Aorta (tissue), 5 donors: ENCODE results near the gene JMJD8. TPM values are rescaled to one million over a fixed set of nuclear protein-coding genes. Genes with fewer than 3 reads are reported as not detected.

ENCODE experiments used
- ATAC-seq: fragments of 200-7000 bp; cut with Tn5 transposase; one replicate; pipeline ENCODE4 v1.9.1; 2022; ENCODE audit warnings: moderate library complexity; ENCODE audit not compliant: low FRiP score
- DNase-seq, 2 donors: peaks; one replicate each; pipeline ENCODE4 v3.0.0-alpha.2; 2020
- H3K27ac ChIP-seq, 2 donors: one replicate each; pipeline ENCODE4 v1.5.1; 2013; ENCODE audit warnings: low read length in 2 of 2, mild to moderate bottlenecking in 2 of 2, moderate library complexity in 2 of 2, control low read depth in 1 of 2, inconsistent platforms in 1 of 2, low read depth in 1 of 2
- H3K27me3 ChIP-seq, 2 donors: one replicate each; pipeline ENCODE4 v1.6.1; 2013; ENCODE audit warnings: control low read depth in 1 of 2, low read length in 1 of 2, mild to moderate bottlenecking in 1 of 2, moderate library complexity in 1 of 2; ENCODE audit not compliant: insufficient read depth in 2 of 2, control insufficient read depth in 1 of 2
- H3K36me3 ChIP-seq, 2 donors: one replicate each; pipeline ENCODE4 v1.6.1; 2013; ENCODE audit warnings: control low read depth in 1 of 2, low read length in 1 of 2, mild to moderate bottlenecking in 1 of 2; ENCODE audit not compliant: insufficient read depth in 2 of 2, control insufficient read depth in 1 of 2
- H3K4me1 ChIP-seq, 2 donors: one replicate each; pipeline ENCODE4 v1.6.1; 2013; ENCODE audit warnings: low read length in 2 of 2, control low read depth in 1 of 2, mild to moderate bottlenecking in 1 of 2, moderate library complexity in 1 of 2; ENCODE audit not compliant: insufficient read depth in 2 of 2, control insufficient read depth in 1 of 2
- H3K4me3 ChIP-seq, 2 donors: one replicate each; pipeline ENCODE4 v1.5.1; 2013; ENCODE audit warnings: low read length in 2 of 2, control low read depth in 1 of 2, mild to moderate bottlenecking in 1 of 2
- H3K9me3 ChIP-seq: one replicate; pipeline ENCODE4 v1.6.1; 2013; ENCODE audit warnings: mild to moderate bottlenecking, low read length; ENCODE audit not compliant: control insufficient read depth
- WGBS, 2 donors: extraction: QIAGEN DNeasy Blood & Tissue Kit; methylation state at CpG; one replicate each; pipeline ENCODE4 v1.1.7; 2013; 5-methylcytosine and 5-hydroxymethylcytosine counted together
- intact Hi-C, 2 donors: fragments of 100-400 bp; cut with DNase I; formaldehyde crosslinking; loops; one replicate each; pipeline versions ENCODE4 v1.14.2 to v1.15.0; 2022
- polyA plus RNA-seq, 2 donors: library from polyadenylated mRNA; stranded (reverse); fragments of 200-250 nt; gene quantifications; one replicate each; pipeline ENCODE4 v1.2.3, GENCODE V29; 2013
- total RNA-seq, 2 donors: library from RNA; stranded (reverse); fragmentation: NEBNext Ultra II Directional; extraction: Animal tissue kit (Norgen Biotek cat#: 25700); gene quantifications; one replicate each; pipeline ENCODE4 v1.2.1, GENCODE V29; 2021
- donor health status: healthy with polysubstance abuse.
- donor health status: Bipolar disorder and iron deficiency.
- donor health status: DM: no; HTN: no; CAD: no.
- donor health status: DM: no; HTN: no; CAD: no.
- donor health status: DM: yes; HTN: yes; CAD: no.

JMJD8 gene
- total and polyA plus RNA-seq, 4 donors: 46.1 to 110 (median 53.4) TPM

GRCh38 chr16:707062-707538 is 23.0 kb upstream of the JMJD8 start:
- Histone ChIP-seq H3K27ac (no peak overlapping the region), H3K9me3 (no peaks in the 10 kb centered on the region), H3K36me3 (no peaks in the 10 kb centered on the region), H3K4me3 (no peak overlapping the region), H3K27me3 (no peaks in the 10 kb centered on the region), H3K4me1 (no peaks in the 10 kb centered on the region)
- intact Hi-C loops: no loop called here
- DNase-seq (no peak), ATAC-seq (no peak)
- 35 to 36% methylated on average over 13 to 14 of the region's 14 CpGs for WGBS, 2 donors

- H3K4me1 ChIP-seq: no peaks in the 10 kb centered on the region
- intact Hi-C loops: no loop called here
- H3K27me3 ChIP-seq: no peaks in the 10 kb centered on the region
- H3K27ac ChIP-seq: no peak overlapping the region
- no peaks in the 10 kb centered on the region for H3K9me3 ChIP-seq
- 3% methylated on average over 36 to 49 of the region's 49 CpGs for WGBS, 2 donors
- ATAC-seq (no peak), DNase-seq (no peak)
- no peaks in the 10 kb centered on the region for H3K36me3 ChIP-seq
- no peak overlapping the region for H3K4me3 ChIP-seq
Measured at GRCh38 chr16:706189-707061, 22.3 kb upstream of the JMJD8 start.

GRCh38 chr16:705431-706188 is 21.5 kb upstream of the JMJD8 start, which contains the start of gene FBXL16:
FBXL16 (minus strand) TSS chr16:705801; CDS start chr16:697405, 8,396 bp downstream.
- H3K4me3 ChIP-seq: no peak within 1 kb of the TSS
- no peaks in the 10 kb centered on the region for H3K4me1 ChIP-seq
- intact Hi-C loops: no loop called here
- no peaks in the 10 kb centered on the region for H3K9me3 ChIP-seq
- DNase-seq (no peak), ATAC-seq (no peak)
- no peaks in the 10 kb centered on the region for H3K27me3 ChIP-seq
- no peaks in the 10 kb centered on the region for H3K36me3 ChIP-seq
- H3K27ac ChIP-seq: no peak within 1 kb of the TSS
- WGBS, 2 donors: 0 to 1% methylated on average over 49 to 115 of the region's 115 CpGs

- no peaks in the 10 kb centered on the region for H3K27me3 ChIP-seq
- no peak overlapping the region for H3K27ac ChIP-seq
- H3K9me3 ChIP-seq: no peaks in the 10 kb centered on the region
- 9 to 10% methylated on average over 37 to 50 of the region's 50 CpGs for WGBS, 2 donors
- DNase-seq: no peak
- no peaks in the 10 kb centered on the region for H3K4me1 ChIP-seq
- no peak for ATAC-seq
- intact Hi-C loops: no loop called here
- H3K36me3 ChIP-seq: no peaks in the 10 kb centered on the region
- no peak overlapping the region for H3K4me3 ChIP-seq
Measured at GRCh38 chr16:704552-705380, 20.6 kb upstream of the JMJD8 start.

GRCh38 chr16:704047-704446 is 19.9 kb upstream of the JMJD8 start:
- intact Hi-C loops: no loop called here
- ATAC-seq: no peak

GRCh38 chr16:703406-703805 is 19.3 kb upstream of the JMJD8 start:
- Histone ChIP-seq H3K4me3 (no peak overlapping the region), H3K9me3 (no peaks in the 10 kb centered on the region), H3K27me3 (no peaks in the 10 kb centered on the region), H3K4me1 (no peaks in the 10 kb centered on the region), H3K36me3 (no peaks in the 10 kb centered on the region), H3K27ac (no peak overlapping the region)
- DNase-seq (no peak), ATAC-seq (no peak)
- intact Hi-C loops: no loop called here
- WGBS, 2 donors: 79% methylated on average over 12 of the region's 12 CpGs

More at GRCh38 chr16:704047-704446, 19.9 kb upstream of the JMJD8 start:
- Histone ChIP-seq H3K27me3 (no peaks in the 10 kb centered on the region), H3K9me3 (no peaks in the 10 kb centered on the region), H3K27ac (no peak overlapping the region), H3K4me3 (no peak overlapping the region), H3K36me3 (no peaks in the 10 kb centered on the region), H3K4me1 (no peaks in the 10 kb centered on the region)
- DNase-seq: no peak
- 69 to 83% methylated on average over 7 of the region's 7 CpGs for WGBS, 2 donors

- Histone ChIP-seq H3K27ac (no peak overlapping the region), H3K9me3 (no peaks in the 10 kb centered on the region), H3K36me3 (no peaks in the 10 kb centered on the region), H3K27me3 (no peaks in the 10 kb centered on the region), H3K4me1 (no peaks in the 10 kb centered on the region), H3K4me3 (no peak overlapping the region)
- WGBS, 2 donors: 86 to 87% methylated on average over 19 of the region's 19 CpGs
- intact Hi-C loops: no loop called here
- no peak for ATAC-seq
- no peak for DNase-seq
Measured at GRCh38 chr16:702341-702740, 18.2 kb upstream of the JMJD8 start.
